CD14-positive monocyte (primary cell): Measurements from ENCODE around the gene CDK12. TPM values are rescaled to one million over a fixed set of nuclear protein-coding genes. Genes with fewer than 3 reads are reported as not detected.

Source experiments
- DNase-seq, 3 donors: peaks; one replicate each; pipeline ENCODE4 v3.0.0-alpha.2; 2011 to 2022
- H2AFZ ChIP-seq: 2 replicates; pipeline ENCODE4 v1.6.0; 2012; ENCODE audit warnings: mild to moderate bottlenecking, low read depth, low read length, inconsistent platforms; ENCODE audit not compliant: insufficient read depth, poor library complexity, severe bottlenecking
- H3K27ac ChIP-seq, 2 donors: 1 replicate in 1 of 2; 2 replicates in 1 of 2; pipeline ENCODE4 v1.5.1; 2012 to 2013; ENCODE audit warnings: low read length in 2 of 2, control low read depth in 1 of 2, inconsistent platforms in 1 of 2, low read depth in 1 of 2, mild to moderate bottlenecking in 1 of 2
- H3K27me3 ChIP-seq, 2 donors: one replicate each; pipeline versions ENCODE4 v1.6.0 to v1.6.1; 2011 to 2013; ENCODE audit warnings: low read length in 2 of 2; ENCODE audit not compliant: control insufficient read depth in 2 of 2, insufficient read depth in 2 of 2
- H3K36me3 ChIP-seq, 2 donors: replicated peaks in 1 of 2; 1 replicate in 1 of 2; 2 replicates in 1 of 2; pipeline versions ENCODE4 v1.5.1 to v1.6.1; 2012 to 2013; ENCODE audit warnings: low read length in 2 of 2, control low read depth in 1 of 2, inconsistent platforms in 1 of 2, mild to moderate bottlenecking in 1 of 2; ENCODE audit not compliant: insufficient read depth in 2 of 2, control insufficient read depth in 1 of 2
- H3K4me1 ChIP-seq, 2 donors: 1 replicate in 1 of 2; 2 replicates in 1 of 2; pipeline versions ENCODE4 v1.5.1 to v1.6.1; 2012 to 2013; ENCODE audit warnings: low read length in 2 of 2, control low read depth in 1 of 2, inconsistent platforms in 1 of 2, mild to moderate bottlenecking in 1 of 2, moderate library complexity in 1 of 2; ENCODE audit not compliant: insufficient read depth in 2 of 2, control insufficient read depth in 1 of 2
- H3K4me2 ChIP-seq: replicated peaks from 2 replicates; pipeline ENCODE3; 2012; ENCODE audit warnings: low read length, moderate library complexity, mild to moderate bottlenecking; ENCODE audit not compliant: poor library complexity, severe bottlenecking; ENCODE audit errors: extremely low read depth
- H3K4me3 ChIP-seq, 3 experiments: fragments of 200-600 bp in 1 of 3; sonication (generic) in 1 of 3; replicated peaks in 1 of 3; 1 replicate in 2 of 3; 2 replicates in 1 of 3; pipeline ENCODE4 v1.5.1; 2011 to 2013; ENCODE audit warnings: low read length in 3 of 3, mild to moderate bottlenecking in 3 of 3, control low read depth in 2 of 3, low read depth in 2 of 3, inconsistent platforms in 1 of 3, moderate library complexity in 1 of 3
- H3K79me2 ChIP-seq: 2 replicates; pipeline ENCODE4 v1.6.0; 2012; ENCODE audit warnings: mild to moderate bottlenecking, control low read depth, inconsistent platforms, low read length, moderate library complexity; ENCODE audit not compliant: insufficient read depth
- H3K9ac ChIP-seq: 2 replicates; pipeline ENCODE4 v1.6.0; 2017; ENCODE audit warnings: low read length, mild to moderate bottlenecking; ENCODE audit not compliant: insufficient read depth, poor library complexity, severe bottlenecking
- H3K9me3 ChIP-seq, 2 donors: replicated peaks in 1 of 2; 1 replicate in 1 of 2; 2 replicates in 1 of 2; pipeline versions ENCODE4 v1.5.1 to v1.6.1; 2012 to 2013; ENCODE audit warnings: low read length in 2 of 2, control low read depth in 1 of 2; ENCODE audit not compliant: control insufficient read depth in 1 of 2, insufficient read depth in 1 of 2
- H4K20me1 ChIP-seq: 2 replicates; pipeline ENCODE4 v1.6.0; 2012; ENCODE audit warnings: mild to moderate bottlenecking, low read length, control low read depth, moderate library complexity; ENCODE audit not compliant: insufficient read depth
- H3K27ac Mint-ChIP-seq, 7 donors: one replicate each; pipeline ENCODE4 v1.8.0; 2020; ENCODE audit warnings: mild to moderate bottlenecking in 7 of 7, mixed read lengths in 7 of 7, moderate library complexity in 6 of 7, inconsistent platforms in 2 of 7
- H3K27me3 Mint-ChIP-seq, 3 donors: one replicate each; pipeline ENCODE4 v1.8.0; 2021 to 2022; ENCODE audit warnings: low read depth in 3 of 3, mild to moderate bottlenecking in 3 of 3, mixed read lengths in 3 of 3, moderate library complexity in 3 of 3, inconsistent platforms in 1 of 3
- H3K36me3 Mint-ChIP-seq, 2 donors: one replicate each; pipeline ENCODE4 v1.8.0; 2020; ENCODE audit warnings: mixed read lengths in 2 of 2, inconsistent platforms in 1 of 2, mild to moderate bottlenecking in 1 of 2
- H3K4me1 Mint-ChIP-seq: one replicate; pipeline ENCODE4 v1.8.0; 2020; ENCODE audit warnings: mild to moderate bottlenecking, mixed read lengths
- H3K4me3 Mint-ChIP-seq, 2 donors: one replicate each; pipeline ENCODE4 v1.8.0; 2020; ENCODE audit warnings: mild to moderate bottlenecking in 2 of 2, mixed read lengths in 2 of 2, moderate library complexity in 1 of 2
- H3K9me3 Mint-ChIP-seq, 7 donors: one replicate each; pipeline ENCODE4 v1.8.0; 2020 to 2022; ENCODE audit warnings: mixed read lengths in 7 of 7, mild to moderate bottlenecking in 6 of 7, moderate library complexity in 6 of 7, inconsistent platforms in 2 of 7
- WGBS: methylation state at CpG from one replicate; pipeline ENCODE4 v1.1.5; 2013; ENCODE audit warnings: missing lambda C conversion rate; ENCODE audit not compliant: insufficient coverage; 5-methylcytosine and 5-hydroxymethylcytosine counted together
- intact Hi-C, 2 donors: fragments of 100-400 bp; cut with micrococcal nuclease; formaldehyde crosslinking; loops; one replicate each; pipeline versions ENCODE4 v1.15.0 to v1.15.1; 2023
- polyA plus RNA-seq, 3 donors: library from polyadenylated mRNA; depleted of rRNA in 1 of 3; unstranded in 2 of 3; stranded (reverse) in 1 of 3; fragments of 300-500 nt in 2 of 3; fragments of >200 nt in 1 of 3; fragmentation: Illumina TruSeq in 2 of 3; gene quantifications; 1 replicate in 2 of 3; 2 replicates in 1 of 3; pipeline ENCODE4 v1.2.3, GENCODE V29; 2012 to 2021
- TF ChIP-seq, protein P1 (sequence below): fragments of 200-600 bp; IDR thresholded peaks from one replicate; pipeline ENCODE4 v1.8.0; 2022; ENCODE audit warnings: antibody characterized with exemption, mild to moderate bottlenecking

The CDK12 gene
- polyA plus RNA-seq, 3 donors = 0.62 to 21.9 (median 1.3) TPM

DNA sequence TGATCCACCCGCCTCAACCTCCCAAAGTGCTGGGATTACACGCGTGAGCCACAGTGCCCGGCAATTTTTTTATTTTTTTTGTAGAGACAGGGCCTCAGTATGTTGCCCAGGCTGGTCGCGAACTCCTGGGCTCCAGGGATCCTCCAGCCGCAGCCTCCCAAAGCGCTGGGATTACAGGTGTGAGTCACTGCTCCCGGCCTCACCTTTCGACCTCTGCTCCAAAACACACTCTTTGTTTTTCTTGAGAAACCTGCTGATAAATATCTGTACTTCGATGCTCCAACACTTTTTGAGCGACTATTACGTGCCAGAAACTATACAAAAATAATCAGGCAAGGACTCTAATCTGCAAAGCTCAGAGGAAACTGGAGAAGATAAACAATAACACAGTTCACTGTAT lies 11.2 kb upstream of the CDK12 start:
- peaks cover 8% of the 10 kb centered on the region for H4K20me1 ChIP-seq
- 92% methylated on average over 12 of the region's 13 CpGs for WGBS
- no peaks in the 10 kb centered on the region for H3K9me3 ChIP-seq
- H3K27me3 ChIP-seq = no peaks in the 10 kb centered on the region
- H3K9me3 Mint-ChIP-seq = peaks cover 0 to 3% (median 0%) of the 10 kb centered on the region in 7 donors
- peaks cover 0 to 2% (median 0%) of the 10 kb centered on the region in 3 donors for H3K27me3 Mint-ChIP-seq
- peaks cover 18 to 31% of the 10 kb centered on the region in 2 donors for H3K36me3 ChIP-seq
- H3K4me2 ChIP-seq = peak overlapping the region; percentile 82
- H3K4me1 ChIP-seq = peaks cover 12 to 16% of the 10 kb centered on the region in 2 donors
- DNase-seq = no peak
- H3K9ac ChIP-seq = peak overlapping the region; percentile 94
- intact Hi-C loops = loop anchor here in 1 of 2 donors (2.0 kb wide), 1 partner anchor 49 kb away; the partner anchor contains the start of gene FBXL20
- TF ChIP-seq, protein P1, sequence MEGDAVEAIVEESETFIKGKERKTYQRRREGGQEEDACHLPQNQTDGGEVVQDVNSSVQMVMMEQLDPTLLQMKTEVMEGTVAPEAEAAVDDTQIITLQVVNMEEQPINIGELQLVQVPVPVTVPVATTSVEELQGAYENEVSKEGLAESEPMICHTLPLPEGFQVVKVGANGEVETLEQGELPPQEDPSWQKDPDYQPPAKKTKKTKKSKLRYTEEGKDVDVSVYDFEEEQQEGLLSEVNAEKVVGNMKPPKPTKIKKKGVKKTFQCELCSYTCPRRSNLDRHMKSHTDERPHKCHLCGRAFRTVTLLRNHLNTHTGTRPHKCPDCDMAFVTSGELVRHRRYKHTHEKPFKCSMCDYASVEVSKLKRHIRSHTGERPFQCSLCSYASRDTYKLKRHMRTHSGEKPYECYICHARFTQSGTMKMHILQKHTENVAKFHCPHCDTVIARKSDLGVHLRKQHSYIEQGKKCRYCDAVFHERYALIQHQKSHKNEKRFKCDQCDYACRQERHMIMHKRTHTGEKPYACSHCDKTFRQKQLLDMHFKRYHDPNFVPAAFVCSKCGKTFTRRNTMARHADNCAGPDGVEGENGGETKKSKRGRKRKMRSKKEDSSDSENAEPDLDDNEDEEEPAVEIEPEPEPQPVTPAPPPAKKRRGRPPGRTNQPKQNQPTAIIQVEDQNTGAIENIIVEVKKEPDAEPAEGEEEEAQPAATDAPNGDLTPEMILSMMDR = no peak
- H3K27ac ChIP-seq = peak overlapping the region in 1 of 2 donors; percentile 89
- peaks cover 58% of the 10 kb centered on the region for H3K79me2 ChIP-seq
- H3K36me3 Mint-ChIP-seq = peaks cover 23 to 38% of the 10 kb centered on the region in 2 donors
- H3K4me3 Mint-ChIP-seq = no peak overlapping the region
- H2AFZ ChIP-seq = no peak overlapping the region
- H3K4me3 ChIP-seq = peak overlapping the region in 1 of 3 experiments; percentile 88
- peaks cover 15% of the 10 kb centered on the region for H3K4me1 Mint-ChIP-seq
- H3K27ac Mint-ChIP-seq = peak overlapping the region in 1 of 7 donors; percentile 16

DNA sequence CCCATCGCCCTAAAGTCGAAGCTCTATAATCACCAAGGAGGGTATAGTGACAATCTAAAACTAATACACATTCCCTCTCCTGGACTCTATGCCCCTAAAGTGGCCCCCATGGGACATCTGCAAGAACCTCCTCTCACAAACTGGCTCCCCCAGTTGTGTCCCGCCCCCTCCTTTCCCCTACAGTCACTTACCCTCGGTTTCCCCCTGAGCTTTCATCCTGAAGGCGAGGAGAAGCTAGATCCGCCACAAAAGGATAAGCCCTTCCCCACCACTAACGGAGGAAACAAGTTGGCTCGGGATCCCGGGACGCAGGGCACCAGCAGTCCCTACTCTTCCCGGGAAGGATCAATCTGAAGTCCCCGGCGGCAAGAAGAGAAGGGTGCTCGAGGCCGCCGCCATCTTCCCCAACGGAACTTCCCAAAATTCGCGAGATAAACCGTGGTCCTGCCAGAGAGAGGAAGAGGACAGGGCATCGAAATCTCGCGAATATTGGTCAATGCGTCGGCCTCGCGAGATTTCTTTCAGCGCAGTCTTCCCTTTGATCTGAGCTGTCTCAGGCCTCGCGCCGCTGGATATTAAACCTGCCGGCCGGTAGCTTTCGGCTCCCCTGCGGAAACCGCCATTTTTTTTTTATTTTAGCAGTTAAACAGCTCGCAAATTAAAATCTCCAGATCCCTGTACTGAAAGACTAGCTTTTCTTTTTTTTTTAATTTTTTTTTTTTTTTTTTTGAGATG lies 10.3 kb upstream of the CDK12 start, which contains the start of gene MED1:
Gene MED1, minus strand, starts transcription at position 417 of the 735 bp plus-strand sequence. Its CDS starts 201 bp downstream, at position 216.
- Mint-ChIP-seq H3K4me1 (peaks cover 15% of the 10 kb centered on the region), H3K4me3 (peak within 1 kb of the TSS; percentile 92 to 95), H3K36me3 (peaks cover 17 to 28% of the 10 kb centered on the region in 2 donors), H3K27me3 (peaks cover 0 to 2% (median 0%) of the 10 kb centered on the region in 3 donors), H3K27ac (peak within 1 kb of the TSS; percentile 92 to 97 (median 95)), H3K9me3 (peaks cover 0 to 3% (median 0%) of the 10 kb centered on the region in 7 donors)
- Histone ChIP-seq H3K9me3 (no peaks in the 10 kb centered on the region), H3K4me2 (peak within 1 kb of the TSS; percentile 82), H2AFZ (peak within 1 kb of the TSS; percentile 91), H4K20me1 (peaks cover 5% of the 10 kb centered on the region), H3K4me1 (peaks cover 12 to 16% of the 10 kb centered on the region in 2 donors), H3K4me3 (peak within 1 kb of the TSS; percentile 80 to 97 (median 88)), H3K36me3 (peaks cover 8 to 22% of the 10 kb centered on the region in 2 donors), H3K27me3 (no peaks in the 10 kb centered on the region), H3K9ac (peak within 1 kb of the TSS; percentile 94), H3K79me2 (peaks cover 52% of the 10 kb centered on the region), H3K27ac (peak within 1 kb of the TSS; percentile 82 to 89)
- WGBS = under 1% methylated on average over 36 of the region's 37 CpGs
- intact Hi-C loops = loop anchor here in 1 of 2 donors (2.0 kb wide), 1 partner anchor 50 kb away; the partner anchor contains the start of gene FBXL20
- TF ChIP-seq, protein P1 = no peak
- DNase-seq = peak; percentile 97 to 100 (median 98)
